Liver (tissue), 9 donors: ENCODE data around the gene SOWAHA. TPM values are rescaled to one million over a fixed set of nuclear protein-coding genes. Genes with fewer than 3 reads are reported as not detected.

Source experiments
- DNase-seq: peaks from one replicate; pipeline ENCODE4 v3.0.0-alpha.2; 2017; ENCODE audit warnings: low spot score
- H3K27ac ChIP-seq, 2 donors: one replicate each; pipeline ENCODE4 v1.7.0; 2013; ENCODE audit warnings: inconsistent platforms in 2 of 2, low read length in 2 of 2, control low read depth in 1 of 2, low read depth in 1 of 2, mild to moderate bottlenecking in 1 of 2
- H3K27me3 ChIP-seq, 4 donors: one replicate each; pipeline versions ENCODE4 v1.6.1 to v1.7.0; 2013; ENCODE audit warnings: low read length in 3 of 4, inconsistent platforms in 1 of 4, mild to moderate bottlenecking in 1 of 4, moderate library complexity in 1 of 4; ENCODE audit not compliant: control insufficient read depth in 4 of 4, insufficient read depth in 4 of 4
- H3K36me3 ChIP-seq, 4 donors: one replicate each; pipeline versions ENCODE4 v1.6.1 to v1.7.0; 2013; ENCODE audit warnings: low read length in 3 of 4, mild to moderate bottlenecking in 3 of 4, low read depth in 1 of 4, moderate library complexity in 1 of 4; ENCODE audit not compliant: control insufficient read depth in 4 of 4, insufficient read depth in 3 of 4
- H3K4me1 ChIP-seq, 4 donors: one replicate each; pipeline versions ENCODE4 v1.6.1 to v1.7.0; 2013; ENCODE audit warnings: low read length in 3 of 4, mild to moderate bottlenecking in 3 of 4, moderate library complexity in 1 of 4; ENCODE audit not compliant: control insufficient read depth in 4 of 4, insufficient read depth in 4 of 4
- H3K4me3 ChIP-seq, 3 donors: one replicate each; pipeline versions ENCODE4 v1.6.1 to v1.7.0; 2013; ENCODE audit warnings: low read length in 3 of 3, control low read depth in 1 of 3, low read depth in 1 of 3, mild to moderate bottlenecking in 1 of 3
- H3K9ac ChIP-seq, 2 donors: one replicate each; pipeline ENCODE4 v1.7.0; 2013; ENCODE audit warnings: low read length in 2 of 2, mild to moderate bottlenecking in 2 of 2, moderate library complexity in 2 of 2, control low read depth in 1 of 2, low read depth in 1 of 2
- H3K9me3 ChIP-seq, 4 donors: one replicate each; pipeline versions ENCODE4 v1.6.1 to v1.7.0; 2013; ENCODE audit warnings: low read length in 3 of 4; ENCODE audit not compliant: control insufficient read depth in 4 of 4
- ATF3 ChIP-seq: IDR thresholded peaks from 2 replicates; pipeline ENCODE4 v1.6.1; 2016; ENCODE audit warnings: antibody characterized with exemption
- CTCF ChIP-seq: fragments of 150-350 bp; IDR thresholded peaks from 2 replicates; pipeline ENCODE4 v1.5.1; 2017; ENCODE audit warnings: improper control_type of control experiment, low read depth, low read length; ENCODE audit not compliant: missing input control
- EGR1 ChIP-seq, 2 donors: IDR thresholded peaks; 2 replicates each; pipeline ENCODE4 v1.6.1; 2016 to 2018; ENCODE audit warnings: antibody characterized with exemption in 2 of 2, low read depth in 2 of 2
- FOXA1 ChIP-seq: IDR thresholded peaks from 2 replicates; pipeline ENCODE4 v1.6.1; 2016; ENCODE audit warnings: antibody characterized with exemption
- FOXA2 ChIP-seq: IDR thresholded peaks from 2 replicates; pipeline ENCODE4 v1.6.1; 2016; ENCODE audit warnings: antibody characterized with exemption
- GABPA ChIP-seq, 2 donors: IDR thresholded peaks in 1 of 2; conservative IDR thresholded peaks in 1 of 2; 2 replicates each; pipeline ENCODE4 v1.6.1; 2016; ENCODE audit warnings: antibody characterized with exemption in 2 of 2, mild to moderate bottlenecking in 1 of 2, moderate library complexity in 1 of 2
- HNF4A ChIP-seq, 2 donors: conservative IDR thresholded peaks; 2 replicates each; pipeline ENCODE4 v1.6.1; 2016; ENCODE audit warnings: antibody characterized with exemption in 2 of 2, mild to moderate bottlenecking in 2 of 2
- HNF4G ChIP-seq: IDR thresholded peaks from 2 replicates; pipeline ENCODE4 v1.6.1; 2016; ENCODE audit warnings: antibody characterized with exemption
- JUND ChIP-seq, 2 donors: IDR thresholded peaks; 2 replicates each; pipeline ENCODE4 v1.6.1; 2016; ENCODE audit warnings: antibody characterized with exemption in 2 of 2
- MAX ChIP-seq: IDR thresholded peaks from 2 replicates; pipeline ENCODE4 v1.6.1; 2016; ENCODE audit warnings: antibody characterized with exemption
- NR2F2 ChIP-seq: IDR thresholded peaks from 2 replicates; pipeline ENCODE4 v1.6.1; 2016; ENCODE audit warnings: antibody characterized with exemption
- RAD21 ChIP-seq, 2 donors: IDR thresholded peaks; 2 replicates each; pipeline ENCODE4 v1.6.1; 2016; ENCODE audit warnings: antibody characterized with exemption in 2 of 2, mild to moderate bottlenecking in 2 of 2
- REST ChIP-seq: IDR thresholded peaks from 2 replicates; pipeline ENCODE4 v1.6.1; 2016; ENCODE audit warnings: antibody characterized with exemption, mild to moderate bottlenecking
- RXRA ChIP-seq, 2 donors: IDR thresholded peaks; 2 replicates each; pipeline ENCODE4 v1.6.1; 2017 to 2018; ENCODE audit warnings: antibody characterized with exemption in 2 of 2, mild to moderate bottlenecking in 1 of 2
- SP1 ChIP-seq: IDR thresholded peaks from 2 replicates; pipeline ENCODE4 v1.6.1; 2018; ENCODE audit warnings: antibody characterized with exemption, mild to moderate bottlenecking
- TAF1 ChIP-seq: conservative IDR thresholded peaks from 2 replicates; pipeline ENCODE4 v1.6.1; 2016; ENCODE audit warnings: antibody characterized with exemption, mild to moderate bottlenecking
- YY1 ChIP-seq: IDR thresholded peaks from 2 replicates; pipeline ENCODE4 v1.6.1; 2016; ENCODE audit warnings: antibody characterized with exemption, mild to moderate bottlenecking
- ZBTB33 ChIP-seq: IDR thresholded peaks from 2 replicates; pipeline ENCODE4 v1.6.1; 2016; ENCODE audit warnings: antibody characterized with exemption
- WGBS: extraction: QIAGEN DNeasy Blood & Tissue Kit; methylation state at CpG from one replicate; pipeline ENCODE4 v1.1.7; 2013; 5-methylcytosine and 5-hydroxymethylcytosine counted together
- polyA plus RNA-seq, 2 donors: library from polyadenylated mRNA; stranded (reverse) in 1 of 2; unstranded in 1 of 2; fragments of 200-250 nt in 1 of 2; fragments of >200 nt in 1 of 2; fragmentation: Nextera tagmentation in 1 of 2; extraction: Ambion mirVana in 1 of 2; gene quantifications; one replicate each; pipeline versions ENCODE4 v1.2.1 to v1.2.3, GENCODE V29; 2013 to 2015
- total RNA-seq, 2 donors: library from RNA; depleted of rRNA; stranded (reverse); fragments of >200 nt; gene quantifications; one replicate each; pipeline ENCODE4 v1.2.3, GENCODE V29; 2014
- donor health status: healthy.
- donor health status: healthy.
- donor health status: healthy.
- donor health status: healthy.
- donor health status: healthy.

The SOWAHA gene
- total and polyA plus RNA-seq, 4 donors = 1.3 to 2.2 (median 1.8) TPM

- Histone ChIP-seq H3K4me1 (peaks cover 0 to 10% (median 7%) of the 10 kb centered on the region in 4 donors), H3K4me3 (no peak overlapping the region), H3K36me3 (peaks cover 5 to 14% (median 9%) of the 10 kb centered on the region in 4 donors), H3K27ac (no peak overlapping the region), H3K27me3 (no peaks in the 10 kb centered on the region), H3K9ac (no peak overlapping the region), H3K9me3 (no peaks in the 10 kb centered on the region)
- 57% methylated on average over 26 of the region's 26 CpGs for WGBS
- no peak for DNase-seq
- no peak for TF ChIP-seq RAD21 (IDR thresholded peaks at IDR 0.05)
- no peak for TF ChIP-seq YY1
Observed at GRCh38 chr5:132819468-132819867, 6.4 kb downstream of the SOWAHA start.

- no peak overlapping the region for H3K4me3 ChIP-seq
- WGBS = 17% methylated on average over 15 of the region's 15 CpGs
Observed at GRCh38 chr5:132820162-132820754, 7.2 kb downstream of the SOWAHA start.

More at GRCh38 chr5:132820162-132820754, 7.2 kb downstream of the SOWAHA start:
- peaks cover 0 to 10% (median 6%) of the 10 kb centered on the region in 4 donors for H3K4me1 ChIP-seq
- no peak overlapping the region for H3K9ac ChIP-seq
- peak; percentile 92 for DNase-seq
- H3K27me3 ChIP-seq = no peaks in the 10 kb centered on the region
- no peak overlapping the region for H3K27ac ChIP-seq
- peaks cover 11 to 22% (median 13%) of the 10 kb centered on the region in 4 donors for H3K36me3 ChIP-seq
- TF ChIP-seq EGR1 (IDR thresholded peaks at IDR 0.05; ENCODE audit: low read depth in 2 of 2) (no peak), RAD21 (IDR thresholded peaks at IDR 0.05) (peak; percentile 96 to 98), MAX (no peak), TAF1 (no peak), REST (peak; percentile 17), HNF4A (conservative IDR thresholded peaks at IDR 0.05) (peak; percentile 70 to 76), RXRA (IDR thresholded peaks at IDR 0.05) (peak in 1 of 2 donors; percentile 60), NR2F2 (no peak), FOXA1 (peak; percentile 19), FOXA2 (peak; percentile 6), JUND (IDR thresholded peaks at IDR 0.05) (no peak), ZBTB33 (no peak), YY1 (peak; percentile 73), HNF4G (peak; percentile 50), GABPA (IDR thresholded peaks at IDR 0.05 in 1 of 2, conservative IDR thresholded peaks at IDR 0.05 in 1 of 2) (no peak), ATF3 (peak; percentile 13), CTCF (peak; percentile 92), SP1 (peak; percentile 43)
- H3K9me3 ChIP-seq = no peaks in the 10 kb centered on the region
